Brain microvascular endothelial cell (primary cell): ENCODE data around the gene FBN2.
A peak's percentile ranks its signal among the peaks of the same experiment; 100 is the strongest.

ENCODE experiments used
- DNase-seq: peaks from one replicate; pipeline ENCODE4 v3.0.0-alpha.2; 2020
- H3K27ac ChIP-seq: fragments of 250-450 bp; sonication (Bioruptor Pico); 2 replicates; pipeline ENCODE4 v1.5.1; 2020; ENCODE audit warnings: mild to moderate bottlenecking, moderate library complexity
- H3K27me3 ChIP-seq: fragments of 250-450 bp; sonication (Bioruptor Pico); replicated peaks from 2 replicates; pipeline ENCODE4 v1.5.1; 2020; ENCODE audit warnings: mild to moderate bottlenecking
- H3K36me3 ChIP-seq: fragments of 250-450 bp; sonication (Bioruptor Pico); replicated peaks from 2 replicates; pipeline ENCODE4 v1.5.1; 2020; ENCODE audit warnings: mild to moderate bottlenecking
- H3K4me3 ChIP-seq: 2 replicates; pipeline ENCODE4 v1.5.1; 2011; ENCODE audit warnings: low read depth, mild to moderate bottlenecking, control low read depth, low read length, moderate library complexity
- CTCF ChIP-seq: IDR thresholded peaks from 2 replicates; pipeline ENCODE4 v1.5.1; 2011; ENCODE audit warnings: low read depth, mild to moderate bottlenecking, moderate library complexity, low read length, control low read depth, inconsistent platforms; ENCODE audit errors: missing control alignments
- in situ Hi-C: cut with HindIII; loops from 2 replicates; pipeline ENCODE4 v1.10.0; 2017; ENCODE audit warnings: low sequenced_read_pairs, low pct_ligation_motif_present

Gene FBN2

GRCh38 chr5:128477944-128478343, 60.1 kb downstream of the FBN2 start:
- no peak for DNase-seq
- no peak for TF ChIP-seq CTCF
- Histone ChIP-seq H3K27me3 (no peaks in the 10 kb centered on the region), H3K27ac (no peak overlapping the region), H3K4me3 (no peak overlapping the region), H3K36me3 (no peaks in the 10 kb centered on the region)
- in situ Hi-C loops = loop anchor here (25.0 kb wide), 1 partner anchor 241 kb away; no protein-coding TSS in a partner anchor

- DNase-seq = no peak
- Histone ChIP-seq H3K36me3 (no peaks in the 10 kb centered on the region), H3K27ac (no peak overlapping the region), H3K27me3 (no peaks in the 10 kb centered on the region), H3K4me3 (no peak overlapping the region)
- no peak for TF ChIP-seq CTCF
- in situ Hi-C loops = loop anchor here (25.0 kb wide), 1 partner anchor 238 kb away; no protein-coding TSS in a partner anchor
These were observed 62.4 kb downstream of the FBN2 start for GRCh38 chr5:128475693-128476092.

GRCh38 chr5:128472919-128473318, 65.1 kb downstream of the FBN2 start:
- H3K27ac ChIP-seq = no peak overlapping the region
- no peaks in the 10 kb centered on the region for H3K27me3 ChIP-seq
- no peaks in the 10 kb centered on the region for H3K36me3 ChIP-seq
- no peak for DNase-seq
- TF ChIP-seq CTCF = no peak
- in situ Hi-C loops = no loop called here
- H3K4me3 ChIP-seq = no peak overlapping the region

DNA sequence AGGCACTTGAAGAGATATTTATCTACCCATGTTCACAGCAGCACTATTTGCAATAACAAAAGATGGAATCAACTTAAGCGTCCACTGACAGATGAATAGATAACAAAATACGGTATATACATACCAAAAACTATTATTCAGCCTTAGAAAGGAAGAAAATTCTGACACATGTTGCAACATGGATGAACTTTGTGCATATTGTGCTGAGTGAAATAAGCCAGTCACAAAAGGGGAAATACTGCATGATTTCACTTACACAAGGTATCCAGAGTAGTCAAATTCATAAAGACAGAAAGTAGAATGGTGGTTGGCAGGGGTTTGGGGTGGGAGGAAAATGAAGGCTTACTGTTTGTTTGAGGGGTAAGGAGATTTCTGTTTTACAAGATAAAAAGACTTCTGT, 66.0 kb downstream of the FBN2 start:
- DNase-seq = no peak
- no peak for TF ChIP-seq CTCF

DNA sequence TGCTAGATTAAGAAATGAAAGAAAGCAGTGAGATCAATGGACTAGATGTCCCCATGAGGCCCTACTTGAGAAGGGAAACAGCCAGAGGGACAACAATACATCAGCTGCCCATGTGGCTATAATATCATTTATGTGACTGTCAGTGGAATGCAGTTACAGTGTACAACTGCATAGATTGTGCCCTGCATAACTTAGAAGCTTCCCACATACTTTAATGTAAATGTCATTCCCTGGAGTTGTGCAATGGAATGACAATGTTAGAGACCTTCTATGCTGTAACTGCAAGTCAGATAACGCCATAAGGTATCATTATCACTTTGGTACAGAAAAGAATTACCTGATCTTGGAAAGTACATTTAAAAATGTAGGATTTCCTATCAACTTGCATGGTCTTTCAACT, 67.4 kb downstream of the FBN2 start:
- Histone ChIP-seq H3K27ac (peak overlapping the region; percentile 59), H3K27me3 (no peaks in the 10 kb centered on the region), H3K36me3 (no peaks in the 10 kb centered on the region), H3K4me3 (no peak overlapping the region)
- no peak for TF ChIP-seq CTCF
- in situ Hi-C loops = no loop called here
- peak; percentile 45 for DNase-seq

More for the DNA sequence above, 66.0 kb downstream of the FBN2 start:
- no peak overlapping the region for H3K4me3 ChIP-seq
- no peak overlapping the region for H3K27ac ChIP-seq
- H3K36me3 ChIP-seq = no peaks in the 10 kb centered on the region
- in situ Hi-C loops = no loop called here
- no peaks in the 10 kb centered on the region for H3K27me3 ChIP-seq

GRCh38 chr5:128469912-128470311, 68.1 kb downstream of the FBN2 start:
- H3K36me3 ChIP-seq = no peaks in the 10 kb centered on the region
- peak; percentile 46 for DNase-seq
- TF ChIP-seq CTCF = no peak
- H3K27ac ChIP-seq = peak overlapping the region; percentile 59
- H3K4me3 ChIP-seq = no peak overlapping the region
- in situ Hi-C loops = no loop called here
- no peaks in the 10 kb centered on the region for H3K27me3 ChIP-seq
